Measurements from ENCODE around the gene ADAMTS16.

GRCh38 chr5:5139336-5139776, 774 bp upstream of the ADAMTS16 start:
- TF ChIP-seq PATZ1 (CRISPR knock-in tag; IDR thresholded peaks at IDR 0.05; ENCODE audit: borderline replicate concordance): no peak
- no peak for TF ChIP-seq CREB5 (CRISPR knock-in tag; IDR thresholded peaks at IDR 0.05; ENCODE audit: low read depth)

Data from SK-N-SH treated with all-trans-retinoic acid at 6 μM for 48 hours (cell line).